Ovary (tissue), 9 donors: ENCODE results near the gene BCL6B. TPM values are rescaled to one million over a fixed set of nuclear protein-coding genes. Genes with fewer than 3 reads are reported as not detected.

Source experiments
- DNase-seq, 5 donors: peaks; one replicate each; pipeline ENCODE4 v3.0.0-alpha.2; 2019 to 2020
- H3K27ac ChIP-seq, 2 donors: fragments of 200-600 bp; one replicate each; pipeline versions ENCODE4 v1.5.1 to v1.8.0; 2019 to 2022
- H3K27me3 ChIP-seq: fragments of 200-600 bp; one replicate; pipeline ENCODE4 v1.8.0; 2022
- H3K36me3 ChIP-seq: fragments of 200-600 bp; sonication (generic); one replicate; pipeline ENCODE4 v1.5.1; 2019
- H3K4me1 ChIP-seq: one replicate; pipeline ENCODE4 v1.8.1; 2013; ENCODE audit warnings: mild to moderate bottlenecking, moderate library complexity; ENCODE audit not compliant: insufficient read depth
- H3K4me3 ChIP-seq: fragments of 200-600 bp; sonication (generic); one replicate; pipeline ENCODE4 v1.5.1; 2017
- H3K9me3 ChIP-seq, 2 donors: fragments of 200-600 bp in 1 of 2; sonication (generic) in 1 of 2; one replicate each; pipeline versions ENCODE4 v1.5.1 to v1.8.1; 2013 to 2019; ENCODE audit warnings: mild to moderate bottlenecking in 1 of 2, moderate library complexity in 1 of 2
- EP300 ChIP-seq: sonication (generic); formaldehyde crosslinking; IDR thresholded peaks from one replicate; pipeline ENCODE4 v1.6.1; 2017; ENCODE audit warnings: antibody characterized with exemption
- POLR2A ChIP-seq: fragments of 450-650 bp; IDR thresholded peaks from one replicate; pipeline ENCODE4 v1.6.1; 2017; ENCODE audit warnings: antibody characterized with exemption, mild to moderate bottlenecking, moderate library complexity
- WGBS, 3 donors: extraction: QIAGEN DNeasy Blood & Tissue Kit in 1 of 3; methylation state at CpG; one replicate each; pipeline versions ENCODE4 v1.1.5 to v1.1.7; 2013 to 2017; 5-methylcytosine and 5-hydroxymethylcytosine counted together
- intact Hi-C, 4 donors: fragments of 100-400 bp; cut with DNase I; formaldehyde crosslinking; loops; one replicate each; pipeline versions ENCODE4 v1.11.0 to v1.15.1; 2022 to 2023
- polyA plus RNA-seq, 2 donors: library from polyadenylated mRNA; stranded (reverse); fragments of 200-250 nt in 1 of 2; fragments of 350-450 nt in 1 of 2; fragmentation: Illumina TruSeq in 1 of 2; extraction: RNeasy Lipid Tissue Mini Kit (QIAGEN cat#74804) in 1 of 2; gene quantifications; one replicate each; pipeline ENCODE4 v1.2.3, GENCODE V29; 2013 to 2014
- total RNA-seq, 7 donors: library from RNA; depleted of rRNA in 2 of 7; stranded (reverse); fragments of >200 nt in 2 of 7; fragmentation: NEBNext Ultra II Directional in 3 of 7; extraction: Animal tissue kit (Norgen Biotek cat#: 25700) in 3 of 7; gene quantifications; one replicate each; pipeline versions ENCODE4 v1.1.0 to v1.2.4, GENCODE V29; 2016 to 2023
- TF ChIP-seq, protein P1 (sequence below), 3 donors: fragments of 450-650 bp in 2 of 3; fragments of 200-600 bp in 1 of 3; IDR thresholded peaks; one replicate each; pipeline versions ENCODE4 v1.5.1 to v1.8.0; 2016 to 2022; ENCODE audit warnings: antibody characterized with exemption in 3 of 3, mild to moderate bottlenecking in 1 of 3
- donor health status: DM: no; HTN: no; CAD: no; lungs with moderate emphysema.
- donor health status: DM: no; HTN: no; CAD: no.
- donor health status: Bipolar disorder and iron deficiency.
- donor health status: DM: yes; HTN: yes; CAD: no.
- donor health status: DM: no; HTN: no; CAD: no.
- donor health status: DM: yes; HTN: yes; CAD: no.

Gene BCL6B
- total and polyA plus RNA-seq, 9 donors: 0.46 to 13.9 (median 4.8) TPM

DNA sequence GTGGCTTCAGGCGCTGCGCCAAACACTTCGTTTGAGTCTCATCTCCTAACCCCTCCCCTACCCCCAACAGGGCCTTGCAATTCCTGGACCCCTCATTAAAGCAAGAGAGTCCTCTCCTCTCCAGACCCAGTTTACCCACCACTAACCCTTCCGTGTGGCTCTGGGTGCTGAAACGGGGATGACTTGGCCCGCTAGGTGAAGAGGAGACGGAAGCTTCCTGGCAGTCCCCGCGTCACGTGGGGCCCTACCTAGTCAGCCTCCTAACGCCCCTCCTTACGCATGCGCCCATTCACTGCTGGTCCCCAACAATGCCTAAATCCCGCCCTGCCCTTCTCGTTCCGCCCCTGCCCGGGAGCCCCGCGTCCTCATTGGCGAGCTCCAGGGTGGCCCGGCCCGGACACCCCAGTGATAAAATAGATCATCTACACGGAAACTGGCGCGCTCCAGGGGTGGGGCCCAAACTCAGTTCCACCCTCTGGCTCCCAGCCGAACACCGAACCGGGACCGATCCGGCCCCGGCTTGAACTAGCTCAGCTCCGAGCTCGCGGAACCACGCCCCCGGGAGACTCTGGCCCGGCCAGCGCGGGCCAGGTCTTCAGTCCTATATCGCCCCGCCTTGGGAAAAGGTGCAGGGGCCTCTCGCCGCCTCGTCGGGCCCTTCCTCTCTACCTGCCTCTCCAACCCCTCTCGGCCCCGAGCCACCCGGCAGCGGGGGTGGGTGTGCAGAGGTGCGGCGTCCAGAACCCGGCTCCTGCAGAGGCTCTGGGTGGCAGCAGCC lies 12.9 kb downstream of the BCL6B start, which contains the start of gene SLC16A13:
Gene SLC16A13, plus strand, starts transcription at position 425 of the 778 bp plus-strand sequence. CDS start 368 bp downstream, outside the sequence.
- WGBS, 3 donors: 0% methylated on average over 24 to 52 of the region's 52 CpGs
- Histone ChIP-seq H3K4me3 (peak within 1 kb of the TSS; percentile 59), H3K27me3 (no peaks in the 10 kb centered on the region), H3K9me3 (no peaks in the 10 kb centered on the region), H3K4me1 (peaks cover 2% of the 10 kb centered on the region), H3K27ac (peak within 1 kb of the TSS; percentile 11 to 39), H3K36me3 (no peaks in the 10 kb centered on the region)
- intact Hi-C loops: no loop called here
- peak; percentile 81 to 93 (median 89) for DNase-seq
- TF ChIP-seq, protein P1, sequence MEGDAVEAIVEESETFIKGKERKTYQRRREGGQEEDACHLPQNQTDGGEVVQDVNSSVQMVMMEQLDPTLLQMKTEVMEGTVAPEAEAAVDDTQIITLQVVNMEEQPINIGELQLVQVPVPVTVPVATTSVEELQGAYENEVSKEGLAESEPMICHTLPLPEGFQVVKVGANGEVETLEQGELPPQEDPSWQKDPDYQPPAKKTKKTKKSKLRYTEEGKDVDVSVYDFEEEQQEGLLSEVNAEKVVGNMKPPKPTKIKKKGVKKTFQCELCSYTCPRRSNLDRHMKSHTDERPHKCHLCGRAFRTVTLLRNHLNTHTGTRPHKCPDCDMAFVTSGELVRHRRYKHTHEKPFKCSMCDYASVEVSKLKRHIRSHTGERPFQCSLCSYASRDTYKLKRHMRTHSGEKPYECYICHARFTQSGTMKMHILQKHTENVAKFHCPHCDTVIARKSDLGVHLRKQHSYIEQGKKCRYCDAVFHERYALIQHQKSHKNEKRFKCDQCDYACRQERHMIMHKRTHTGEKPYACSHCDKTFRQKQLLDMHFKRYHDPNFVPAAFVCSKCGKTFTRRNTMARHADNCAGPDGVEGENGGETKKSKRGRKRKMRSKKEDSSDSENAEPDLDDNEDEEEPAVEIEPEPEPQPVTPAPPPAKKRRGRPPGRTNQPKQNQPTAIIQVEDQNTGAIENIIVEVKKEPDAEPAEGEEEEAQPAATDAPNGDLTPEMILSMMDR (IDR thresholded peaks at IDR 0.05): no peak
- TF ChIP-seq POLR2A: no peak

DNA sequence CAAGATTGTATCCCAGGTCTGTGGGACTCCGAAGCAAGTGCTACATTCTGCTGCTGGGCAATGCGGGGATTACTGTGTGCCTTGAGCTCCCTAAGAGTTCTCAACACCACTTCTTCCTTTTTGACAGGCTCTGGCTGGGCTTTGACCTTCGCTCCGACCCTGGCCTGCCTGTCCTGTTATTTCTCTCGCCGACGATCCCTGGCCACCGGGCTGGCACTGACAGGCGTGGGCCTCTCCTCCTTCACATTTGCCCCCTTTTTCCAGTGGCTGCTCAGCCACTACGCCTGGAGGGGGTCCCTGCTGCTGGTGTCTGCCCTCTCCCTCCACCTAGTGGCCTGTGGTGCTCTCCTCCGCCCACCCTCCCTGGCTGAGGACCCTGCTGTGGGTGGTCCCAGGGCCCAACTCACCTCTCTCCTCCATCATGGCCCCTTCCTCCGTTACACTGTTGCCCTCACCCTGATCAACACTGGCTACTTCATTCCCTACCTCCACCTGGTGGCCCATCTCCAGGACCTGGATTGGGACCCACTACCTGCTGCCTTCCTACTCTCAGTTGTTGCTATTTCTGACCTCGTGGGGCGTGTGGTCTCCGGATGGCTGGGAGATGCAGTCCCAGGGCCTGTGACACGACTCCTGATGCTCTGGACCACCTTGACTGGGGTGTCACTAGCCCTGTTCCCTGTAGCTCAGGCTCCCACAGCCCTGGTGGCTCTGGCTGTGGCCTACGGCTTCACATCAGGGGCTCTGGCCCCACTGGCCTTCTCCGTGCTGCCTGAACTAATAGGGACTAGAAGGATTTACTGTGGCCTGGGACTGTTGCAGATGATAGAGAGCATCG lies 15.4 kb downstream of the BCL6B start:
- TF ChIP-seq POLR2A: no peak
- TF ChIP-seq, protein P1 (IDR thresholded peaks at IDR 0.05): no peak
- no peak for TF ChIP-seq EP300
- Histone ChIP-seq H3K4me3 (no peak overlapping the region), H3K27ac (no peak overlapping the region), H3K4me1 (peaks cover 12% of the 10 kb centered on the region), H3K36me3 (no peaks in the 10 kb centered on the region), H3K27me3 (peaks cover 4% of the 10 kb centered on the region), H3K9me3 (no peaks in the 10 kb centered on the region)
- WGBS, 3 donors: 78 to 86% (median 86%) methylated on average over 19 of the region's 19 CpGs
- intact Hi-C loops: no loop called here
- DNase-seq: peak in 1 of 5 donors; percentile 33

DNA sequence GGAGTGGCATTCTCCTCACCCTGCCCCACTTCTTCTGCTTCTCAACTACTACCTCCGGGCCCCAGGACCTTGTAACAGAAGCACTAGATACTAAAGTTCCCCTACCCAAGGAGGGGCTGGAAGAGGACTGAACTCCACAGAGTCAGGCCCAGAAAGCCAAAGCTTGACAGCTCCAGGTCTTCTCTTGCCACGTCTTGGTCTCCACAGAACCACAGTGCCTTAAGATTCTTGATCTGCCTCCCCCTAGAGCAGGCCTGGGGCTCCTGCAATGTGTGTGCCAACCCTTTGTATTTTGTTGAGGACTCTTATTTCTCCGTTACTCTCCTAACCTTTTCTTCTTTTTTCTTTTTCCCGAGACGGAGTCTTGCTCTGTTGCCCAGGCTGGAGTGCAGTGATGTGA lies 17.0 kb downstream of the BCL6B start:
- Histone ChIP-seq H3K27me3 (peaks cover 4% of the 10 kb centered on the region), H3K4me3 (no peak overlapping the region), H3K36me3 (no peaks in the 10 kb centered on the region), H3K27ac (no peak overlapping the region), H3K4me1 (peaks cover 16% of the 10 kb centered on the region), H3K9me3 (no peaks in the 10 kb centered on the region)
- no peak for TF ChIP-seq POLR2A
- TF ChIP-seq, protein P1 (IDR thresholded peaks at IDR 0.05): no peak
- TF ChIP-seq EP300: no peak
- DNase-seq: no peak
- 92 to 99% (median 93%) methylated on average over 5 of the region's 5 CpGs for WGBS, 3 donors
- intact Hi-C loops: loop anchor here in 2 of 4 donors (5.0 to 10.0 kb wide), 2 partner anchors 135 to 252 kb away; partner anchors contain the start of genes ASGR1 (in 1 of the 2) and YBX2 (in 1 of the 2)

DNA sequence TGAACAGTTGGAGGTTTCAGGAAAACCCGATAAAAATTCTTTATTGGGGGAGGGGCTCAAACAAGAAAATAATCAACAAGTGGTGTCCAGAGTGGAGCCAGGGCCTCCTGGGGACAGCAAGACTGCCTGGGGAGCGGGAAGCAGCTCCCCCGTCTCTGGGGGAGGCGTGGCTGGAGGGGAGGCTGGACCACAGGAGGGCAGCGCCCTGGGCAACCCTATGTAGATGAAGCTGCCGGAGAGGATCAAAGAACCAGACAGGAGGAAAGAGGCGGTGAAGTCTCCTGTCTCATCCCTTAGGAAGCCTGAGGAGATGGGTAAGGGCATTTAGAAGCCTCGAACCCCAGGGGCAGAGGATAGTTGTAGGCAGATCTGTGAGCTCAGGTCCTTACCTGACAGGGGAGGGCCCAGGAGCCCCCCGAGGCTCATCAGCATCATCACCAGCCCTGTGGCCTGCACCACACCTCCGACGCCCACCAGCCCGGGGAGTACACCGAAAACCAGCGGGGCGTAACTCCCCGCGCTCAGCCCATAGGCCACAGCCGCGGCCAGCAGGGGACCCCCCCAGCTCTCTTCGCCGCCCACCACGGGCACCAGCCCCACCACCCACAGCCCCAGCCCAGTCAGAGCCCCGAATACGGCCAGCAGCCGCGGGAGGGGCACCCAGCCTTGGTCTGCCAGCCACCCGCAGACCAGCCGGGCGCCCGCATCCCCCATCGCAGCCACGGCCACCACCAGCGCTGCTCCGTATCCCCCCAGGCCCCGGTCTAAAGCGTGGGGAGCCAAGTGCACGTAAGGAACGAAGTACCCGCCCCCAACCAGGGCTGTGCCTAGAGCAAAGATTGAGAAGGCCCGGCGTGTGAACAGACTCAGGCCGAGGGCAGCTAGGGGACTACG lies 19.0 kb downstream of the BCL6B start:
- peak in 2 of 5 donors; percentile 28 to 58 for DNase-seq
- Histone ChIP-seq H3K9me3 (no peaks in the 10 kb centered on the region), H3K4me3 (peak overlapping the region; percentile 13), H3K27ac (peak overlapping the region in 1 of 2 donors; percentile 6), H3K4me1 (peaks cover 17% of the 10 kb centered on the region), H3K27me3 (peaks cover 4% of the 10 kb centered on the region), H3K36me3 (no peaks in the 10 kb centered on the region)
- TF ChIP-seq EP300: no peak
- TF ChIP-seq, protein P1 (IDR thresholded peaks at IDR 0.05): no peak
- TF ChIP-seq POLR2A: no peak
- intact Hi-C loops: loop anchor here in 2 of 4 donors (5.0 to 10.0 kb wide), 2 partner anchors 133 to 250 kb away; partner anchors contain the start of genes ASGR1 (in 1 of the 2) and YBX2 (in 1 of the 2)
- WGBS, 3 donors: 20 to 31% (median 25%) methylated on average over 43 of the region's 43 CpGs
